Suppressor macrophage treated with lipopolysaccharide for 4 hours (primary cell): Measurements from ENCODE around the gene BMERB1.

Experiments
- DNase-seq: peaks from one replicate; pipeline ENCODE4 v3.0.0-alpha.2; 2020

BMERB1 gene

DNA sequence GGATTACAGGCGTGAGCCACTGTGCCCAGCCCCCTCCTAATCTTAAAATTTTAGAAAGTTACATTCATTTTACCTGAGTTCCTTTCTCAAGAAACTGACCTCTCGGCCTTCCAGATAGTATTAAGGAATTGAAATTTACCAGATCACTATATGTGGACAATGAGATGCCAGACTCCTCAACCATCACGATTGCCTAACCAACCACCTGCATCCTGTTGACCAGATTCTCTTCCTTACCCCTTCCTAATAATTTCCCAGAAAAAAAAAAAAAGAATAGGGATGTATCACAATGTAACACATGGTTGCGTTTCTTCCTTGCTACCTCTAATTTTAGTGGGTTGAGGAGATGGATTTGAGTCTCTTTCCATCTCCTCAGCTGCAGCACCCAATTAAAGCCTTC, 72.1 kb downstream of the BMERB1 start:
- DNase-seq = no peak

GRCh38 chr16:15507301-15507958, 73.0 kb downstream of the BMERB1 start:
- no peak for DNase-seq

- DNase-seq = no peak
Measured at GRCh38 chr16:15507959-15508627, 73.7 kb downstream of the BMERB1 start.

- DNase-seq = no peak
Measured at GRCh38 chr16:15509051-15509592, 74.7 kb downstream of the BMERB1 start.

- DNase-seq = no peak
Measured at GRCh38 chr16:15509593-15510535, 75.5 kb downstream of the BMERB1 start.

DNA sequence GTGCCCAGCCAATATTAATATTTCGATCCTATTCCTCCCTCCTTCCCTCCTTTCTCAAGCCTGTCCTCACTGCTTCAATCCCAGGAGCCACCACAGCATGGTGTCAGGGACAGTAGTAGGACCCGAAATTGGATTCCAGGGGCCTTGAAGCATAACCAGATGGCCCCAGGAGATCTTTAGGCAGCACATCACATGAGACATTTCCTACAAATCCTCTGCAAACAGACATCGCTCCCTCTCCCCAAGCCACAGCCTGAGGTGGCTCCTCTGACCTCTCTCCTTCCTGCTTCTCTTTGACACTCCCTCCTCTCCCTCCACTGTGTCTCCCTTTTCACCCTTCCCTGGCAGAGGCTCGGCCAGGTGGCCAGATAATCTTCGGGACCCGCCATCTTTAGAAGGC, 76.6 kb downstream of the BMERB1 start:
- no peak for DNase-seq

DNA sequence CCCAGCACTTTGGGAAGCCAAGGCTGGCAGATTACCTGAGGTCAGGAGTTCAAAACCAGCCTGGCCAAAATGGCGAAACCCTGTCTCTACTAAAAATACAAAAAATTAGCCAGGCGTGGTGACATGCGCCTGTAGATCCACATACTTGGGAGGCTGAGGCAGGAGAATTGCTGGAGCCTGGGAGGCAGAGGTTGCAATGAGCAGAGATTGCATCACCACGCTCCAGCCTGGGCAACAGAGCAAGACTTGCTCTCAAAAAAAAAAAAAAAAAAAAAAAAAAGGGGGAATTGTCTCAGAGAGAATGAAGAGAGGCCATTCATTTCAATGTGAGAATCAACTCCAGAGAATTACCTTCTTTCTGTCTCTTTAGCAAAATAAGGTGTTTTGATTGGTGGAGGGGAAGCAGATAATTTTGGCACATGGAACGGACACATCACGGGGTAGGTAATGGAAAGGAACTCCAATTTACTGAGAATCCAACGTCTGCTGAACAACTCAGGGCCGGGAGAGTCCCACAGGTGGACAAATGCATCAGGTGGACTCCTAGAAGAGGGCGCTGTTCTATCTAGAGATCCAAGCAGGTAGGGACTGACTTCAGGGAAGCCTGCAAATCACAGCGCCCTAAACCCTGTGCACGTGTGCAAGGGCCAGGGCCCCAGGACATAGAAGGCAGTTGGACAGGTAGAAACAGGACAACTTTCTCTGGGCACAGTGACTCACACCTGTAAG, 77.5 kb downstream of the BMERB1 start:
- no peak for DNase-seq

GRCh38 chr16:15513156-15513555, 78.8 kb downstream of the BMERB1 start:
- no peak for DNase-seq

GRCh38 chr16:15515992-15516391, 81.6 kb downstream of the BMERB1 start:
- no peak for DNase-seq

- no peak for DNase-seq
Measured at GRCh38 chr16:15516609-15517008, 82.2 kb downstream of the BMERB1 start.

- DNase-seq = no peak
Measured at GRCh38 chr16:15517743-15518377, 83.5 kb downstream of the BMERB1 start.

GRCh38 chr16:15518381-15519351, 84.3 kb downstream of the BMERB1 start:
- no peak for DNase-seq

GRCh38 chr16:15519790-15520189, 85.4 kb downstream of the BMERB1 start:
- no peak for DNase-seq

GRCh38 chr16:15521390-15521757, 87.0 kb downstream of the BMERB1 start:
- no peak for DNase-seq

- DNase-seq = no peak
Measured at GRCh38 chr16:15521758-15522509, 87.5 kb downstream of the BMERB1 start.

DNA sequence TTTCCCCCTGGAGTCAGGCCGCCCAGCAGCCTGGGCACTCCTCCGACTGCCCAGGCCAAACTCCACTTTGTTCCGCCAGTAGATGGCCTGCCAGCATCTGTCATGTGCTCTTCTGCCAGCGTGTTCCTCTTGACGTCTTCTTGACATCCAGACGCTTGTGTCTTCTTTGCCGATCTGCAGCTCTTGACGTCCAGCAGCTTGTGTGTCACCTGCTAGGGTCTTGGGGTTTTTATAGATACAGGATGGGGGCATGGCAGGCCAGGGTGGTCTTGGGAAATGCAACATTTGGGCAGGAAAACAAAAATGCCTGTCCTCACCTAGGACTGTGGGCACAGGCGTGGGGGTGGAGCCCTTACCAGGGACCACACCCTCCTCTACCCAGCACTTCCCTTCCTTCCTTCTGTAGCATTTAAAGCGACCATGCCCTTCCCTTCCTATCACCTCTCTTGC, 88.7 kb downstream of the BMERB1 start:
- peak; percentile 70 for DNase-seq

- no peak for DNase-seq
Measured at GRCh38 chr16:15523939-15524338, 89.6 kb downstream of the BMERB1 start.

- DNase-seq = no peak
Measured at GRCh38 chr16:15524966-15525365, 90.6 kb downstream of the BMERB1 start.

DNA sequence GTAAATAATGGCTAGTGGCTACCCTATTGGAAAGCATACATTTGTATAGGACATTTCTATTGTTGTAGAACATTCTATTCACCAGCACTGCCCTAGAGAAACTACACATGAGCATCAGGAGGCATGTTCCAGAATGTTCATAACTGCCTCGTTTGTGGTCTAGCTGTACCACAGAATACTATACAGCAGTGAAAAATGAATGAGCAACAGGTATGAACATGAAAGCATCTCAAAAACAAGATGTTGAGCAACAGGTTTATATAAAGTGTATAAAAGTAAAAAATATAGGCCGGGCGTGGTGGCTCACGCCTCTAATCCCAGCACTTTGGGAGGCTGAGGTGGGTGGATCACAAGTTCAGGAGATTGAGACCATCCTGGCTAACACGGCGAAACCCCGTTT, 91.7 kb downstream of the BMERB1 start:
- DNase-seq = no peak

DNA sequence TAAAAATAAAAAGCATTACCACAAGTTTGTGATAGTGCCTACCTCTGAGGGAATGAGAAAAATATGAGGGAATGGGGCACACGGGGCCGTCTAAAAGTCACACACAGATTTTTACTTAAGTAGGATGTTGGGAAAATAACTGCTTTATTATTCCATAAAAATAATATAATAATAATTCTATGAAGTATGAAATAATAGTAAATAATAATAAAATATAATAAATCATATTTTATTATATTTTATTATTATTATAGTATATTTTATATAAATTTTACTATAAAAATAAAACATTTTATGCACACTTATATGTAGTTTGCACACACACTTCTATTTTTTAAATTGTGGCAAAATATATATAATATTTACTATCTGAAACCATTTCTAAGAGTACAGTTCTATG, 92.3 kb downstream of the BMERB1 start:
- no peak for DNase-seq
